ELF-1 (cell line): Measurements from ENCODE around the gene METTL21C.

Experiments
- DNase-seq: peaks from one replicate; pipeline ENCODE4 v3.0.0-alpha.2; 2016; ENCODE audit warnings: low read depth, low spot score

Gene METTL21C

DNA sequence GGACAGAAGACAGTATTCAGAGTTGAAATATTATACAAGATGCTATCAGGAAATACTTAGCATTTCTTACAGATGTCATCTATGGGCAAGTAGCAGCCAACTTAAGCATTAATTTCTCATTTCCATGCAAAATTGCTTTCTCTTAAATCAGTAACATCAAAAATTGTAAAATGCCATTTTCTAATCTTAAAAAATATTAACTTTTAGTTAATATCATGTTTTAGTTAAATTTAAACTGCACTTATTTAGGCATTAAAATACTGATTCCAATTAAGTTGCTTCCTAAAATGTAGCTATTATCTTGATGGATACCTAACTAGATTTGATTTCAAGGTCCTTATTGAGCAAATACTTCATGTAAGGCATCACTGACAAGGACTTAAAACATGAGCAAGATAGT, 27.8 kb downstream of the METTL21C start:
- no peak for DNase-seq

DNA sequence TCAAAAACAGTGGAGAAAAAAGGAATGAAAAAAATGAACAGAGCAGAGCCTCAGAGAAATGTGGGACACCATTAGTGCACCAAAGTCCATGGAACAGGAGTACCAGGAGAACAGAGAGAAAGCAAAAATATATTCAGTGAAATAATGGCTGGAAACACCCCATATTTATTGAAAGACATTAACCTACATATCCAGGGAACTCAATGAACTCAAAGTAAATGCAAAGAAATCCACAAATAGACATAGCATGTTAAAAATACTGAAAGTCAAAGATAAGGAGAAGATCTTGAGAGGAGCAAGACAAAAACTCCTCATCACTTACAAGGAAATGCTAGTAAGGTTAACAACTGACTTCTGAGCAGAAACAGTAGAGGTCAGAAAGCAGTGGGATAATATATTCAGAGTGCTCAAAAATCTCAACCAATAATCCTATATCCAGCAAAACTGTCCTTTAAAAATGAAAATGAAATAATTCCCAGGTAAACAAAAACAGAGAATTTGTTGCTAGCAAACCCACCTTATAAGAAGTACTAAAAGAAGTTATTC, 35.6 kb downstream of the METTL21C start:
- DNase-seq: no peak

DNA sequence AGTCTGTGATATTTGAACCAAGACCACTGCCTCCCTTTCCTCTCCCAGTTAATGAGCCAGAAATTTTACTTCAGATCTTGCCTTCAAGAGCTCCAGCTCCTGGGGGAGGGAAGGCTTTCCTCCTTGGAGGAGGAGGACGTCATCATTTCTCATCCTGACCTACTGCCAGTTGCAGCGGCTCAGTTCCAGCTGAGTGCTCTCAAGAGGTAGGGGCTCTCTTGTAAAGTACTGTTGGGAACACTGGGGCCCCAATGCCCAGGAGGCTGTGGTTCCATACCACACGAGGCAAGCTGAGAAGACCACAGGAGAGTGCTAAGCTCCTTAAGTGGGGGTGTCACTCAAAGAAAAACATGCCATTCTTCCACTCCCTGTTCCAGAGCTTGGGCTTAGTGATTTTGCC, 36.2 kb downstream of the METTL21C start:
- DNase-seq: no peak

DNA sequence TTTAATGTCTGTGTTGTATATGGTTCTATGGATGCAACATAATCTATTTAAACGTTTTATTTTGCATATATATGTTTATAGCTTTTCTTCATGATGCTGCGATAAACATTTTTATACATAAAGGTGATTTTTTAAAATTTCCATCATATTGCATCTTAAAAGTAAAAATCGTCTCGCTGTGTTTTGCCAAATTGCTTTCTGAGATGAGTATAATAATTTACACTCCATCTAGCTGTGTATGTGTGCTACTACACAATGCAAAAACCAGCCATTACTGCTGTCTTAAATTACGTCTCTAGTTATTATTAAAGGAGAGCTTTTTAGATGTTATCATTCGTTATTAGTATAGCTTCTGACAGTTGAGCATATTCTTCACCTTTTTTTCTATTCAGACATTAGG, 37.2 kb downstream of the METTL21C start:
- no peak for DNase-seq

DNA sequence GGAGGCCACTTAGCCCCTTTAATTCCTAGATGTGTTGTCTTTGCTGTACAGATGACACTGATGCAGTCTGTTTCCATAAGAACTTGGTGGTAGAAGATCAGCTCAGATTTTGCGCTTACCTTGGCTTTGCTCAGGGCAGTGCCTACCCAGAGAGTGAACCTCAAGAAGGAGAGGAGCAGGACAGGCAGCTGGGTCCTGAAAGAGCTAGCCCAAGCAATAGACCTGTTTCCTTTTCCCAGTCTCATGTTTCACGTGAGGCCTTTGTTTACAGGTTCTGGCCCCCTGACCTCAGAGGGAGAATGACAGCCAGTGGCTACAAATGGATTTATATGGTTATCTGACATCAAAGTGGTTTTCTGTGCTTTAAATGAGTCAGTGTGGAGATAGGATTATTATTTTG, 40.1 kb downstream of the METTL21C start:
- DNase-seq: peak; percentile 7

DNA sequence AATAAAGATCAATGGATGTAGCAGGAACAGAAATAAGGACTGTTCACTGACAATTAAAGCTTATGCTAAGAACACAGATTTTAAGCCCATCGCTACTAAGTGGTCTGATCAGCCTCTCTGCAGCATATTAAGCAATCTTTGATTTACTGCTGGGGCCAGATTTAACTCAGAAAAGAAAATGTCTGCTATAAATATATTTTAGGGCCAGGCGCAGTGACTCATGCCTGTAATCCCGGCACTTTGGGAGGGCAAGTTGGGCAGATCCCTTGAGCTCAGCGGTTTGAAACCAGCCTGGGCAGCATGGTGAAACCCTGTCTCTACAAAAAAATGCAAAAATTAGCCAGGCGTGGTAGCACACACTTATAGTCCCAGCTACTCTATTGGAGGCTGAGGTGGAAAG, 43.0 kb downstream of the METTL21C start:
- DNase-seq: no peak

DNA sequence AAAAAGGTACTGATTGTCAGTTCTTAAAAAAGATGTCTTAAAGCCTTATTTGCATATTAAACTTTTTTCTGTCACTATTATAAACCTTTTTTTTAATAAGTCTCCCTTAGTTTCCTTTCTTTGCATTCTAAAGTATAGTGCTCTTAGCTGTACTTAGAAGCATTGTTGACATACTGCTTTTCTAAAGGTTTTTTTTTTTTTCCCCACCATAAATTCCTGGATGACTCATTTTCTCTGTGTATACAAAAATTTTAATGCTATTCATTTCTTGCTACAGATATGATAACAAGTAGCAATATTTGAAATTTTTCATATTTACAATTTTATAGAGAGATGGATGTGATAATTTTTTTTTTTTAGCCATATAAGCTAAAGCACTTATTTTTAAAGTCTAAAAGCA, 43.5 kb downstream of the METTL21C start:
- no peak for DNase-seq

DNA sequence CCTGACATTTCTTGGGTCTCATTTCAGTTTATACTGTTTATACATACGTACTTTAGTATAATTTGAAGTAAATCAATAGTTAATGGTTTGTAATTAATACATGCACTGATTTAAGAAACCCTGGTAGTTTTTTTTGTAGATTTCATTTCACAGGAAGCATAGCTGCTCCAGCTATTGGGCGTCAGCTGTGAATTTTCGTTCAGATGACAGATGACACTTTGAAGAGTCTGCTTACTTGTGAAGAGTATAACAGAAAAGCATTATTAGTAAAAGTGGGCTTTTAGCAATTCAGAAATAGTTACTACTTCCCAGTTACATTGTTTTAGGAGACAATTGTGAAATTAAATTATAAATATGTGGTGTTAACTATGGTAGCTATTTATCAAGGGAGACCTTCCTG, 44.4 kb downstream of the METTL21C start:
- DNase-seq: no peak

DNA sequence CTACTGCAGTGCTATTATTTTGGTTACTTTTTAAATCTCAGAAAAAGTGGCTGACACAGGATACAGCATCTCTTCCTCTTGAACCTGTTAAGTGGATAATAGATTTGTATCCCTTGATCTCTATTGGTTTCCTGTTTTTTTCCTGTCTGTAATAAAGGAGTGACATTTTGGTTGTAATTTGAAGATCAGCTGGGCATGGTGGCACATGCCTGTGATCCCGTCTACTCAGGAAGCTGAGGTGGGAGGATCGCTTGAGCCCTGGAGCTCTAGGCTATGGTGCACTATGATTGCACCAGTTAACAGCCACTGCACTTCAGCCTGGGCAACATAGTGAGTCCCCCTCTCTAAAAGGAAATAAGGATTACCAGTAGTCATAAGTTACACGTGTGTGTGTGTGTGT, 46.8 kb downstream of the METTL21C start:
- DNase-seq: no peak

DNA sequence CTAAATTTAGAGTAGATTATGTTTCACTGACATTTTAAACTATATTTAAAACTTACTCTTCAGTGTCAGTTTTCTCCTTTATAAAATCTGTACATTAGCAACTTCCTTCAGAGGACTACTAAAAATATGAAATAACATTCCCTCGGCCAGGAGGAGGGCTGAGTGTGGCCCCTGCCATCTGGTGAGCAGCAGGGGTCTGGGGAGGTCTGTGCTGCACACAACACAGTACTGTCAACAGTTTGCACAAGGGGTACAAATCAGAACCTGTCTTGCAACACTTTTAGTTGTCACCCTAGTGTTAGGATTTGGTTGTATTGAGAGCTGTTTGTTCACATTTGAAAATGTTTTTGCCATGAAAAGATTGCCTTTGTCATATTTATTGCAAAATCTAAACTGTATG, 49.1 kb downstream of the METTL21C start:
- DNase-seq: no peak

DNA sequence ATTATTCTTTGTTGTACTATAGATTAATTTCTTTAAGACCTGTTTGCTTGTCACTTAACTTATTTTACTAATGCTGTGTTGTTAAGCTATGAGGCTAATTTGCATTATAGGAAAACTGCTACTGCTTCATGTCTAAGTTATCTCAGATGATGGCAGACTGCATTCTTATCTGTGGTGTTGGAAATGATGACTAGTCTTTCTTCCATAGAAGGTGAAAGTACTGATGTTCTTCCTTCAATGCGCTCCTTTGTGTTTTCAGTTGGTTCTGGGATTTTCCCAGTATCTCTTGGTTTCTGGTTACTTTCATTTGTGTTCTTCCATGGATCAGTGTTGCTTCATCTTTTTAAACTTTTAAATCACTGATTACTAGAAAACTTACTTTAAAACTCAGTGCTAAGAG, 51.2 kb downstream of the METTL21C start:
- no peak for DNase-seq

DNA sequence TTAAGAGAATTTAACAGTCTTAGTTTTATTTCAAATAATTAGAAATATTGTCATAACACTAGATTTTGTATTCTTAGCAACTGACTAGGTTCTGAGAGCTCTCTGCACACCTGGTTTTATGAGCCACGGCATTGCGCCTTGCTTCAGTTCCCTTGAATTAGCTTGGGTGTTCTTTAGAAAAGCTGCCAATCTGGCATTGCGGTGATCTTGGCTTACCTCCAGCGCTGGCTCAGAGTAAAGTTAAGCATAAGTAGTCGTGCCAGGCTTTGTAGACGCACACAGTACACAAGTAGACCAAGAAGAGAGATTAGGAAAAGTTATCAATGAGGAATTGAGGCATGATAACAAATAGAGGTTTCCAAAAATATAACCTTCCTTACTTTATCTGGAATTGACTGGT, 52.4 kb downstream of the METTL21C start:
- DNase-seq: no peak

DNA sequence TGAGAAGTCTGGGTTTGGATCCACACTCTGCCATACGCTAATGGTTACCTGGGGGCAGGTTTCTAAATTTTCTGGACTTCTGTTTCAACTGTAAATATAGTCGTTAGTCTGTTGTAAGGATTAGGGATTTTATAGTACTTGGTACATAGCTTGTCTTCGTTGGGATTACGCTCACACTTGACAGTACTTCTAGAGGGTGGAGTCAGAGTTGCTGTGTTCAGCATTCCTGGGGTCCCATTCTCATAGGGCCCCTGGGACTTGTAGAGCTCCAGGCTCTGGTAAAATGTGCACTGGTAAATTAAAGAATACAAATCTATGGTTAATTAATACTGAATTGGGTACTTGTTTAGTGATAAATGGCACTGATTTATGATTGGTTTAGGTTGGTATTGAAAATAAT, 52.8 kb downstream of the METTL21C start:
- no peak for DNase-seq

DNA sequence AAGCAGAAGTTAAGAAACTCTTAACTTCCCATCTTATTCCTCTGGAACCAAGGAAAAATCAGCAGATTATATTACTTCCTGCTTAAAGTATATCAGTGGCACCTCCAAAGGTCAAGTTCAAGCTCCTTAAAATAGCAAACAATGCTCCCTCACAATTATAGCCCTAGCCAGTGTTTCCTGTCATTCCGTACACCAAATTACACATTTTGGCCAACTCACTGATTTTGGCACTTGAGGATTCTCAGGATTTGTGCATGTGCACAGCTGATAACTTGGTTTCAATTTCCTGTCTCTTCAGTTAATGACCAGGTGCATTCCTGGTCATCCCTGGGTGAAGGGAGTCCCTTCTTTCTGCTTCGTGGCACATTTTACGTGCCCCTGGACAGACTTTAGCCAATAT, 56.1 kb downstream of the METTL21C start:
- no peak for DNase-seq
